ENCODE results near the gene VIPR2.
"Not testable (repeated sequence)": the region's sequence is repeated elsewhere in the genome, so short reads cannot be mapped to it uniquely, and the experiment has no call there.

VIPR2 gene

GRCh38 chr7:159094023-159094740 is 50.5 kb downstream of the VIPR2 start:
- DNase-seq, result no peak

GRCh38 chr7:159093351-159093971 is 51.2 kb downstream of the VIPR2 start:
- no peak for DNase-seq

GRCh38 chr7:159092701-159093121 is 52.0 kb downstream of the VIPR2 start:
- DNase-seq, result no peak

- no peak for DNase-seq
Measured at GRCh38 chr7:159091480-159092475, 52.9 kb downstream of the VIPR2 start.

GRCh38 chr7:159091041-159091440 is 53.6 kb downstream of the VIPR2 start:
- DNase-seq, result no peak

GRCh38 chr7:159088016-159088865 is 56.4 kb downstream of the VIPR2 start:
- no peak for DNase-seq

GRCh38 chr7:159086301-159086925 is 58.3 kb downstream of the VIPR2 start:
- no peak for DNase-seq

GRCh38 chr7:159084069-159084801 is 60.4 kb downstream of the VIPR2 start:
- DNase-seq, result no peak

GRCh38 chr7:159083698-159084068 is 61.0 kb downstream of the VIPR2 start:
- DNase-seq, result no peak

- DNase-seq, result no peak
Measured at GRCh38 chr7:159083001-159083697, 61.5 kb downstream of the VIPR2 start.

GRCh38 chr7:159082075-159082474 is 62.6 kb downstream of the VIPR2 start:
- DNase-seq, result not testable (repeated sequence)

GRCh38 chr7:159078911-159079270 is 65.8 kb downstream of the VIPR2 start:
- no peak for DNase-seq

GRCh38 chr7:159078193-159078910 is 66.3 kb downstream of the VIPR2 start:
- DNase-seq, result no peak

GRCh38 chr7:159076333-159076732 is 68.3 kb downstream of the VIPR2 start:
- no peak for DNase-seq

- DNase-seq, result no peak
Measured at GRCh38 chr7:159075563-159076238, 69.0 kb downstream of the VIPR2 start.

- DNase-seq, result no peak
Measured at GRCh38 chr7:159071260-159071659, 73.4 kb downstream of the VIPR2 start.

- DNase-seq, result no peak
Measured at GRCh38 chr7:159070431-159071148, 74.1 kb downstream of the VIPR2 start.
